Measurements from ENCODE around the gene MRPL40. TPM values are rescaled to one million over a fixed set of nuclear protein-coding genes. Genes with fewer than 3 reads are reported as not detected.
A peak's percentile ranks its signal among the peaks of the same experiment; 100 is the strongest.

Gene MRPL40
- total RNA-seq, 4 donors from 2014 or later: 5.0 to 20.4 (median 12.3) TPM

- H3K27me3 ChIP-seq: no peaks in the 10 kb centered on the region
- no peaks in the 10 kb centered on the region for H3K9me3 ChIP-seq
- DNase-seq: no peak
- H3K27ac ChIP-seq: no peak overlapping the region
- peaks cover 0 to 9% of the 10 kb centered on the region in 2 donors for H3K4me1 ChIP-seq
- H3K4me3 ChIP-seq: peak overlapping the region; percentile 32 to 73
- H3K36me3 ChIP-seq: no peaks in the 10 kb centered on the region
- intact Hi-C loops (cut with DNase I; ENCODE audit: low total_unique reads): no loop called here
- no peak for TF ChIP-seq CTCF (IDR thresholded peaks at IDR 0.05)
- TF ChIP-seq POLR2A (IDR thresholded peaks at IDR 0.05): no peak
Observed at GRCh38 chr22:19480173-19480568, 47.8 kb downstream of the MRPL40 start.

GRCh38 chr22:19480789-19481188, 48.4 kb downstream of the MRPL40 start:
- Histone ChIP-seq H3K36me3 (no peaks in the 10 kb centered on the region), H3K4me1 (peaks cover 0 to 9% of the 10 kb centered on the region in 2 donors), H3K27ac (no peak overlapping the region), H3K9me3 (no peaks in the 10 kb centered on the region), H3K4me3 (no peak overlapping the region), H3K27me3 (no peaks in the 10 kb centered on the region)
- DNase-seq: no peak
- intact Hi-C loops (cut with DNase I; ENCODE audit: low total_unique reads): no loop called here
- no peak for TF ChIP-seq POLR2A (IDR thresholded peaks at IDR 0.05)
- TF ChIP-seq CTCF (IDR thresholded peaks at IDR 0.05): no peak

- intact Hi-C loops (cut with DNase I; ENCODE audit: low total_unique reads): no loop called here
- Histone ChIP-seq H3K36me3 (no peaks in the 10 kb centered on the region), H3K4me3 (no peak overlapping the region), H3K27ac (no peak overlapping the region), H3K27me3 (no peaks in the 10 kb centered on the region), H3K4me1 (peaks cover 0 to 9% of the 10 kb centered on the region in 2 donors), H3K9me3 (no peaks in the 10 kb centered on the region)
- TF ChIP-seq POLR2A (IDR thresholded peaks at IDR 0.05) (no peak), CTCF (IDR thresholded peaks at IDR 0.05) (no peak)
- DNase-seq: no peak
Observed at GRCh38 chr22:19482297-19482696, 50.0 kb downstream of the MRPL40 start.

GRCh38 chr22:19483481-19484244, 51.3 kb downstream of the MRPL40 start:
- Histone ChIP-seq H3K4me1 (peaks cover 0 to 4% of the 10 kb centered on the region in 2 donors), H3K9me3 (no peaks in the 10 kb centered on the region), H3K27me3 (no peaks in the 10 kb centered on the region), H3K4me3 (no peak overlapping the region), H3K27ac (no peak overlapping the region), H3K36me3 (no peaks in the 10 kb centered on the region)
- no peak for DNase-seq
- intact Hi-C loops (cut with DNase I; ENCODE audit: low total_unique reads): no loop called here
- TF ChIP-seq POLR2A (IDR thresholded peaks at IDR 0.05) (no peak), CTCF (IDR thresholded peaks at IDR 0.05) (no peak)

Other genes starting within 250 kb of the MRPL40 start
- gene CLTCL1, start 140.8 kb upstream of the MRPL40 start, total RNA-seq: 10 to 100 TPM in 2 of 4 donors, 1 to 10 TPM in 2; 1.0 to 20.5 (median 11.4) TPM
- gene HIRA, start 812 bp upstream of the MRPL40 start, total RNA-seq: 10 to 100 TPM in 2 of 4 donors, 1 to 10 TPM in 1, under 1 TPM in 1; 0.29 to 32.1 (median 11.7) TPM
- 100 to 1,000 TPM in 1 of 4 donors, 10 to 100 TPM in 3; 38.4 to 112 (median 47.8) TPM for gene C22orf39, start 15.2 kb downstream of the MRPL40 start, total RNA-seq
- 10 to 100 TPM; 30.5 to 55.0 (median 45.7) TPM for gene UFD1, start 46.6 kb downstream of the MRPL40 start, total RNA-seq
- gene CDC45, start 47.4 kb downstream of the MRPL40 start, total RNA-seq: 10 to 100 TPM in 1 of 4 donors, not detected in 3; 11.7 TPM
- gene CLDN5, start 91.9 kb downstream of the MRPL40 start, total RNA-seq: 100 to 1,000 TPM in 3 of 4 donors, 10 to 100 TPM in 1; 65.7 to 671 (median 224) TPM

Data from uterus (tissue), 4 donors.